Adrenal gland (tissue), 12 donors: ENCODE data around the gene ZNF41. TPM values are rescaled to one million over a fixed set of nuclear protein-coding genes. Genes with fewer than 3 reads are reported as not detected.
"Not testable (repeated sequence)": the region's sequence is repeated elsewhere in the genome, so short reads cannot be mapped to it uniquely, and the experiment has no call there.

ENCODE experiments used
- DNase-seq, 7 donors: peaks; one replicate each; pipeline ENCODE4 v3.0.0-alpha.2; 2019 to 2020
- H3K27ac ChIP-seq, 5 donors: fragments of 200-600 bp; sonication (generic) in 4 of 5; 1 replicate in 3 of 5; 2 replicates in 2 of 5; pipeline versions ENCODE4 v1.5.1 to v1.8.0; 2016 to 2020; ENCODE audit warnings: mild to moderate bottlenecking in 1 of 5
- H3K27me3 ChIP-seq: fragments of 200-600 bp; 2 replicates; pipeline ENCODE4 v1.8.0; 2021
- H3K36me3 ChIP-seq, 2 donors: fragments of 200-600 bp; replicated peaks in 1 of 2; 1 replicate in 1 of 2; 2 replicates in 1 of 2; pipeline versions ENCODE4 v1.5.1 to v1.8.0; 2018 to 2022
- H3K4me1 ChIP-seq, 2 donors: fragments of 200-600 bp; replicated peaks in 1 of 2; 1 replicate in 1 of 2; 2 replicates in 1 of 2; pipeline versions ENCODE4 v1.5.1 to v1.8.0; 2018 to 2021
- H3K4me3 ChIP-seq, 4 donors: fragments of 200-600 bp; sonication (generic) in 3 of 4; one replicate each; pipeline ENCODE4 v1.5.1; 2016 to 2018
- H3K9me3 ChIP-seq, 3 donors: fragments of 200-600 bp; sonication (generic) in 1 of 3; replicated peaks in 1 of 3; 1 replicate in 2 of 3; 2 replicates in 1 of 3; pipeline versions ENCODE4 v1.5.1 to v1.8.0; 2016 to 2021
- POLR2A ChIP-seq, 2 donors: fragments of 450-650 bp; IDR thresholded peaks; one replicate each; pipeline ENCODE4 v1.6.1; 2017; ENCODE audit warnings: antibody characterized with exemption in 2 of 2, mild to moderate bottlenecking in 2 of 2, moderate library complexity in 1 of 2
- WGBS, 4 donors: extraction: QIAGEN DNeasy Blood & Tissue Kit in 2 of 4; methylation state at CpG; one replicate each; pipeline versions ENCODE4 v1.1.5 to v1.1.7; 2013 to 2017; 5-methylcytosine and 5-hydroxymethylcytosine counted together
- intact Hi-C, 2 donors: fragments of 100-400 bp; cut with DNase I; formaldehyde crosslinking; loops; one replicate each; pipeline versions ENCODE4 v1.14.1 to v1.15.0; 2022 to 2023
- polyA plus RNA-seq, 3 donors: library from polyadenylated mRNA; stranded (reverse); fragments of 200-250 nt in 2 of 3; fragments of 350-450 nt in 1 of 3; fragmentation: Illumina TruSeq in 1 of 3; extraction: RNeasy Lipid Tissue Mini Kit (QIAGEN cat#74804) in 1 of 3; gene quantifications; one replicate each; pipeline ENCODE4 v1.2.3, GENCODE V29; 2013 to 2014
- total RNA-seq, 9 donors: library from RNA; depleted of rRNA in 4 of 9; stranded (reverse); fragments of >200 nt in 4 of 9; fragments of 120-200 nt in 1 of 9; fragmentation: NEBNext Ultra II Directional in 1 of 9; extraction: Animal tissue kit (Norgen Biotek cat#: 25700) in 1 of 9; gene quantifications; one replicate each; pipeline versions ENCODE4 v1.1.0 to v1.2.4, GENCODE V29; 2013 to 2023
- TF ChIP-seq, protein P1 (sequence below), 6 experiments: fragments of 450-650 bp in 4 of 6; fragments of 200-600 bp in 2 of 6; sonication (generic) in 1 of 6; IDR thresholded peaks; 1 replicate in 5 of 6; 2 replicates in 1 of 6; pipeline versions ENCODE4 v1.5.1 to v1.8.0; 2016 to 2021; ENCODE audit warnings: antibody characterized with exemption in 6 of 6, mild to moderate bottlenecking in 2 of 6, moderate library complexity in 1 of 6
- donor health status: healthy with polysubstance abuse.
- donor health status: Bipolar disorder and iron deficiency.
- donor health status: DM: yes; HTN: yes; CAD: no.
- donor health status: DM: no; HTN: no; CAD: no.
- donor health status: DM: no; HTN: no; CAD: no.
- donor health status: DM: yes; HTN: yes; CAD: no.

Gene ZNF41
- total and polyA plus RNA-seq, 12 donors: 2.8 to 10.5 (median 7.6) TPM

DNA sequence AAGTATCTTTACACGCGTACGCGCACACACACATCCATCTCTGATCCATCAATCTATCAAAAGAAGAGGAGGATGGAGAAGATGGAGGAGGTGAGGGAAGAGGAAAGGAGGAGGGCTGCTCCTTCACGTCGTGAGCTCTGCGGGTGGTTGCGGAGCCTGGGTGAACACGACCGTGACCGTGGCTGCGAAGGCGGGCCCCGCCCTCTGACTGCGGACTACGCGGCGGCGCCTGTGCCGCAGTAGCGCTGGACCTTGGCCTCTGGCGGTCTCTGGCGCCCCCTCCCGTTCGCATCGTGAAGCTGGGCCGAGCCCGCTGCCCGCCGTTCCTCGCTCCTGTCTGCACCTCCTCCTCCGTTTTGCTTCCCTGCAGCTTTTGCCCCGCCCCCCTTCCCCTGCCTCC lies 40.3 kb upstream of the ZNF41 start:
- H3K4me1 ChIP-seq: no peaks in the 10 kb centered on the region
- TF ChIP-seq POLR2A (IDR thresholded peaks at IDR 0.05): peak in 1 of 2 donors; percentile 11
- TF ChIP-seq, protein P1, sequence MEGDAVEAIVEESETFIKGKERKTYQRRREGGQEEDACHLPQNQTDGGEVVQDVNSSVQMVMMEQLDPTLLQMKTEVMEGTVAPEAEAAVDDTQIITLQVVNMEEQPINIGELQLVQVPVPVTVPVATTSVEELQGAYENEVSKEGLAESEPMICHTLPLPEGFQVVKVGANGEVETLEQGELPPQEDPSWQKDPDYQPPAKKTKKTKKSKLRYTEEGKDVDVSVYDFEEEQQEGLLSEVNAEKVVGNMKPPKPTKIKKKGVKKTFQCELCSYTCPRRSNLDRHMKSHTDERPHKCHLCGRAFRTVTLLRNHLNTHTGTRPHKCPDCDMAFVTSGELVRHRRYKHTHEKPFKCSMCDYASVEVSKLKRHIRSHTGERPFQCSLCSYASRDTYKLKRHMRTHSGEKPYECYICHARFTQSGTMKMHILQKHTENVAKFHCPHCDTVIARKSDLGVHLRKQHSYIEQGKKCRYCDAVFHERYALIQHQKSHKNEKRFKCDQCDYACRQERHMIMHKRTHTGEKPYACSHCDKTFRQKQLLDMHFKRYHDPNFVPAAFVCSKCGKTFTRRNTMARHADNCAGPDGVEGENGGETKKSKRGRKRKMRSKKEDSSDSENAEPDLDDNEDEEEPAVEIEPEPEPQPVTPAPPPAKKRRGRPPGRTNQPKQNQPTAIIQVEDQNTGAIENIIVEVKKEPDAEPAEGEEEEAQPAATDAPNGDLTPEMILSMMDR (IDR thresholded peaks at IDR 0.05): peak; percentile 59 to 89 (median 72)
- no peaks in the 10 kb centered on the region for H3K36me3 ChIP-seq
- H3K27ac ChIP-seq: no peak overlapping the region
- intact Hi-C loops: loop anchor here in 1 of 2 donors (10.0 kb wide), 1 partner anchor 328 kb away; the partner anchor contains the start of gene UBA1
- no peaks in the 10 kb centered on the region for H3K27me3 ChIP-seq
- DNase-seq: peak; percentile 69 to 91 (median 83)
- H3K4me3 ChIP-seq: peak overlapping the region in 2 of 4 donors; percentile 25 to 62
- no peaks in the 10 kb centered on the region for H3K9me3 ChIP-seq
- WGBS, 4 donors: 1 to 41% (median 9%) methylated on average over 11 to 33 of the region's 33 CpGs

DNA sequence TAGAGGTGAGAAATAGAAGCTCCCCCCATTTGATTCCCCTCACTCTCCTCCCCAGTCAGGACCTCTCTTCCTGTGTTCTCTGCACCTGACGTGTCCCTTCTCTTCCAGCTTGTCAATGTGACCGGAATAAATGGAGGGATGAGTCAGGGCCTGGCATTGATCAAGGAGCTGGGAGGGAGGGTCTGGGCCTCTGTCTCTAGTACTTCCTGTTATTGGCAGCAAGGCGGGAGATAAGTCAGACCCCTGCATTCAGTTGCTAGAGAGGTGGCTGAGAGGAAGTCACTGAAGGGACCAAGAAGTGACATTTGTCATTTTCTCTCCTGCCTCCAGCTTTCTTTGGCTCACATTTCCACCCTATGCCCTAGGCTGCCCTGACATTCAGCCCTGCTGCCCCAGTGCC lies 35.1 kb upstream of the ZNF41 start:
- TF ChIP-seq, protein P1 (IDR thresholded peaks at IDR 0.05): no peak
- TF ChIP-seq POLR2A (IDR thresholded peaks at IDR 0.05): no peak
- no peak overlapping the region for H3K27ac ChIP-seq
- H3K9me3 ChIP-seq: no peaks in the 10 kb centered on the region
- intact Hi-C loops: no loop called here
- no peak overlapping the region for H3K4me3 ChIP-seq
- no peak for DNase-seq
- no peaks in the 10 kb centered on the region for H3K36me3 ChIP-seq
- 20 to 67% (median 32%) methylated on average over 1 to 3 of the region's 3 CpGs for WGBS, 4 donors
- H3K4me1 ChIP-seq: no peaks in the 10 kb centered on the region
- H3K27me3 ChIP-seq: peaks cover 10% of the 10 kb centered on the region

DNA sequence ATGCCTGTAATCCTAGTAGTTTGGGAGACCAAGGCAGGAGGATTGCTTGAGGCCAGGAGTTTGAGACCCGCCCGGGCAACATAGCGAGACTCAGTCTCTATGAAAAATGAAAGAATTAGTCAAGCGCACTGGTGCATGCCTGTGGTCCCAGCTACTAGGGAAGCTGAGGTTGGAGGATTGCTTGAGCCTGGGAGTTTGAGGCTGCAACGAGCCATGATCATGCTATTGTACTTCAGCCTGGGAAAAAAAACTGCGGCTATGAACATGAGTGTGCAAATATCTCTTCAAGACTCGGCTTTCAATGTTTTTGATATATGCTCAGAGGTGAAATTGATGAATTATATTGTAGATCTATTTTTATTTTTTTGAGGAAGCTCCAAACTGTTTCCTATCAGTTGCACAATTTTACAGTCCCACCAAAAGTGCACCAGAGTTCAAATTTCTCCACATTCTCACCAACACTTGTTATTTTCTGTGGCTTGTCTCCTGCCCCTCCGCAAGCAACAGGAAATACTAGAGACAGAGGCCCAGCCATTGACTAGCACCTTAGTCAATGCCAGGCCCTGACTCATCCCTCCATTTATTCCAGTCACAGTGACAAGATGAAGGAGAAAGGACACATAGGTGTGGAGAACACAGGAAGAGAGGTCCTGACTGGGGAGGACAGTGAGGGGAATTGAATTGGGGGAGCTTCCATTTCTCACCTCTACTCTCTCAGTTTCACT lies 33.1 kb upstream of the ZNF41 start:
- Histone ChIP-seq H3K4me1 (no peaks in the 10 kb centered on the region), H3K27me3 (peaks cover 10% of the 10 kb centered on the region), H3K27ac (no peak overlapping the region), H3K36me3 (no peaks in the 10 kb centered on the region), H3K9me3 (no peaks in the 10 kb centered on the region), H3K4me3 (no peak overlapping the region)
- intact Hi-C loops: no loop called here
- peak in 1 of 7 donors; percentile 41 for DNase-seq
- WGBS, 4 donors: 72 to 88% (median 79%) methylated on average over 8 of the region's 8 CpGs
- TF ChIP-seq, protein P1 (IDR thresholded peaks at IDR 0.05): no peak
- no peak for TF ChIP-seq POLR2A (IDR thresholded peaks at IDR 0.05)

DNA sequence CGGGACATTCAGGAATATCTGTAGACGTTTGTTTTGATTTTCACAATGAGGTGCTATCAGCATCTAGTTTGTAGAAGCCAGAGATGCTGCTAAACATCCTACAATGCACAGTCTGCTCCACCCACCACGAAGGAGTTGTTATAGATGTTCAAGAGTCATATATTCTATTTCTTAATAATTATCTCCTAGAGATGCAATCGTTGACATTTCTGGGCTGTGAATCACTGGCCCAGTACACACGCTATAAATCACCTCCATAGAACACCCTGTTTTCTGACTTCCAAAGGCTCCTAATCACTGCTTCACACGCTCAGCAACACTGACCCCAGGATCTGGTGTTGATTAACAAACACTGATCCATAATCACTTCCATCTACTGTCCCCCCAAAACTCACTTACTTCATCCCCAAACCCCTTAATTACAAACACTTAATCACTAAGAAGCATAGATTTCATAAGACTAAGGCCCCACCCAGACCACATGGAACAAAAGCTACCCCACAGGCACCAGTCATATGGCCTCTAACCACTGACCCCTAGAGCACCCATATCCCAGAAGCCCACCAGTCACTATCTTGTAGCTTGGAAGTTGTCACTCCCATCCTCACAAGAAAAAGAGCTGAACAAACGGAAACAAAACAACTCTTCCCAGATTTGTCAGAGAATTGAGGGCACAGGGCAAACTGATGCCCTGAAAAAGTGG lies 31.7 kb upstream of the ZNF41 start:
- TF ChIP-seq POLR2A (IDR thresholded peaks at IDR 0.05): no peak
- TF ChIP-seq, protein P1 (IDR thresholded peaks at IDR 0.05): no peak
- DNase-seq: no peak
- intact Hi-C loops: no loop called here
- Histone ChIP-seq H3K27ac (no peak overlapping the region), H3K36me3 (no peaks in the 10 kb centered on the region), H3K4me1 (no peaks in the 10 kb centered on the region), H3K4me3 (no peak overlapping the region), H3K9me3 (no peaks in the 10 kb centered on the region), H3K27me3 (peaks cover 10% of the 10 kb centered on the region)
- 56 to 73% (median 68%) methylated on average over 5 to 7 of the region's 7 CpGs for WGBS, 4 donors

DNA sequence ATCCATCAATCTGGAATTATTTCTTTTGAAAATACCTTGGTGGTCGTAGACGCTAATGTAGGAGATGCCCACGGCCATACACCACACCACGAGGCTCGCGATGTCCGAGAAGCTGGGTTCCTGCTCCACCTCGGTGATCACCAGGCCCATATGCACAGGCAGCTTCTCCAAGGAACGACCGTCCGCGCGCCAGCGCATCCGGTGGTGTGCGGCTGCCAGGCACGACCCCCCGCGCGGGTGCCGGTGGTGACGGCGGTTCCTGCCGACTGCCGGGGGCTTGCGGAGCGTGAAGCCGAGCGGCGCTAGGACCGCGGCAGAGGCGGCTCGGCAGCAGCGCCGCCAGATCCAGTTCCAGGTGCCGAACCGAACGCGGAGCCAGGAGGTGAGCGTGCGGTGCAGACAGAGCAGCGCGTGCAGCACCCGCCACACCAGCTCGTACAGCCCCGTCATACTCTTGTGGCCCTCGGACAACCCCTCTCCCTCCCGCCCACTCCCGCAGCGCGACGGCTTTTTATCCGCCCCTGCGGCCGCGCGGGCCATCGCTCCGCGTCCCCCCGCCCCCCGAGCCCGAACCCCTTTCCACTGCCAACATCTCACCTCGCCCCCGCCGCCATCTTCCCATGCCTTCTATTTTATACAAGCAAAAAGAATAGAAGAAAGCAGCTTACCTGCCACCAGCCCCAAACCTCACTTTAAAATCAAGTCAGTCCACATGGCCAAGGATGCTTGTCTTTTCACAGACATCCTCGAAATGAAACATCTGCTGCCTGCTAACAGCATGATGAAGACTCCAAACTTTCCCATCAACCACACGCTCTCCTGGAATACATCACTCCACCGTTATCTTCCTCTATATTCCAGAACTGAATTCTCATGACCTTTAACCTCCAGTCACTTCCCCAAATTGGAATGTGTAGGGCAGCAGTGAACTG lies 30.3 kb upstream of the ZNF41 start:
- peaks cover 13% of the 10 kb centered on the region for H3K27me3 ChIP-seq
- H3K36me3 ChIP-seq, H3K4me1 ChIP-seq, H3K9me3 ChIP-seq, intact Hi-C loops, DNase-seq, H3K27ac ChIP-seq: not testable (repeated sequence)
- H3K4me3 ChIP-seq: peak overlapping the region in 2 of 4 donors; percentile 6 to 41
- WGBS, 4 donors: 4 to 40% (median 18%) methylated on average over 4 to 44 of the region's 70 CpGs

DNA sequence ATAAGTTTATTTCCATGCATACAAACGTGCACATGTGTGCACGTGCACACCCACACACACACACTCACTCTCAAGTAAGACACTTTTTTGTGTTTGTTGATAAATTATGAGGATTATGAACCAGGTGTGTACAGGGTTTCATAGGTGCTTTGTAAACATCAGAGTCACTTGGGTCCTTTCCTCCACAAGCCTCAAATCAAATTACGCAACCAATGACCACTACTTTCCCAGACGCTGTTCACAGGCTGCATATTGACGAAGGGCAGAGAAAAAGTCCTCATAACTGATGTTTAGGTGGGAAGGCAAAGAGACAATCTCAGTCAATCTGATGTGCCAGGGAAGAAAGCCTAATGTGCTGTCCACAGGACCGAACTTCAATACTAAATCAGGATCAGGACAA lies 29.4 kb upstream of the ZNF41 start:
- H3K9me3 ChIP-seq, intact Hi-C loops, H3K4me3 ChIP-seq, H3K4me1 ChIP-seq, H3K36me3 ChIP-seq, H3K27ac ChIP-seq, DNase-seq: not testable (repeated sequence)
- WGBS, 4 donors: 54 to 81% (median 70%) methylated on average over 4 to 6 of the region's 6 CpGs
- peaks cover 19% of the 10 kb centered on the region for H3K27me3 ChIP-seq
